H1 (cell line): ENCODE results near the gene HNF4A. TPM values are rescaled to one million over a fixed set of nuclear protein-coding genes. Genes with fewer than 3 reads are reported as not detected.

ENCODE experiments used
- CTCF ChIA-PET: fragments of 300-600 bp; sonication (Branson Sonifier 250); formaldehyde crosslinking; loops from one replicate; lab custom pipeline; 2021; ENCODE audit not compliant: partially characterized antibody; lab: Charles Lee
- POLR2A ChIA-PET: fragments of 300-600 bp; sonication (Branson Sonifier 250); formaldehyde crosslinking; loops from one replicate; lab custom pipeline; 2021; ENCODE audit warnings: inconsistent platforms; ENCODE audit not compliant: partially characterized antibody; lab: Charles Lee
- DNase-seq, 2 experiments: peaks; one replicate each; pipeline versions ENCODE4 v3.0.0 to v3.0.0-alpha.2; 2010 to 2022; ENCODE audit warnings: low spot score in 2 of 2, low read depth in 1 of 2, mixed read lengths in 1 of 2
- FAIRE-seq: peaks from 2 replicates; lab custom pipeline; 2011; peaks lifted over from hg19 to GRCh38; lab: Jason Lieb, UNC
- H2AFZ ChIP-seq: 2 replicates; pipeline ENCODE4 v1.8.1; 2012; ENCODE audit warnings: low read length, inconsistent platforms
- H2AK5ac ChIP-seq: 2 replicates; pipeline ENCODE4 v1.6.1; 2013; ENCODE audit warnings: low read depth, low read length
- H2BK120ac ChIP-seq: replicated peaks from 2 replicates; pipeline ENCODE3; 2013; ENCODE audit warnings: low read depth, low read length, inconsistent platforms
- H2BK12ac ChIP-seq: 2 replicates; pipeline ENCODE4 v1.6.1; 2013; ENCODE audit warnings: low read depth, low read length
- H2BK15ac ChIP-seq: 2 replicates; pipeline ENCODE4 v1.6.1; 2013; ENCODE audit warnings: low read length
- H2BK20ac ChIP-seq: 2 replicates; pipeline ENCODE4 v1.6.1; 2013; ENCODE audit warnings: low read length
- H2BK5ac ChIP-seq: 2 replicates; pipeline ENCODE4 v1.6.1; 2013; ENCODE audit warnings: low read depth, low read length
- H3K14ac ChIP-seq: 2 replicates; pipeline ENCODE4 v1.6.1; 2013; ENCODE audit warnings: inconsistent platforms; ENCODE audit not compliant: insufficient read length
- H3K18ac ChIP-seq: 2 replicates; pipeline ENCODE4 v1.6.1; 2013; ENCODE audit warnings: low read length; ENCODE audit errors: extremely low read depth
- H3K23ac ChIP-seq: 2 replicates; pipeline ENCODE4 v1.6.1; 2013; ENCODE audit warnings: inconsistent platforms; ENCODE audit not compliant: insufficient read length
- H3K23me2 ChIP-seq: 2 replicates; pipeline ENCODE4 v1.6.1; 2013; ENCODE audit warnings: low read depth, low read length
- H3K27ac ChIP-seq: 2 replicates; pipeline ENCODE4 v1.6.1; 2011; ENCODE audit warnings: low read depth, low read length, inconsistent platforms
- H3K27me3 ChIP-seq, 4 experiments: replicated peaks in 1 of 4; 1 replicate in 1 of 4; 2 replicates in 3 of 4; pipeline versions ENCODE4 v1.6.1 to v1.8.1; 2011 to 2013; ENCODE audit warnings: low read length in 3 of 4, mild to moderate bottlenecking in 3 of 4, inconsistent platforms in 2 of 4, mixed read lengths in 2 of 4, moderate library complexity in 1 of 4; ENCODE audit not compliant: control insufficient read depth in 3 of 4, insufficient read depth in 3 of 4; ENCODE audit errors: extremely low read depth in 1 of 4
- H3K36me3 ChIP-seq, 4 experiments: 2 replicates each; pipeline versions ENCODE4 v1.6.1 to v1.8.1; 2011 to 2013; ENCODE audit warnings: mild to moderate bottlenecking in 4 of 4, low read length in 3 of 4, moderate library complexity in 2 of 4, control low read depth in 1 of 4, inconsistent platforms in 1 of 4; ENCODE audit not compliant: insufficient read depth in 4 of 4, control insufficient read depth in 2 of 4
- H3K4ac ChIP-seq: replicated peaks from 2 replicates; pipeline ENCODE3; 2013; ENCODE audit warnings: low read length, low read depth, mixed read lengths, inconsistent platforms; ENCODE audit not compliant: insufficient read length
- H3K4me1 ChIP-seq, 4 experiments: replicated peaks in 1 of 4; 1 replicate in 1 of 4; 2 replicates in 3 of 4; pipeline versions ENCODE4 v1.6.1 to v1.8.1; 2011 to 2013; ENCODE audit warnings: low read length in 3 of 4, inconsistent platforms in 2 of 4, mixed read lengths in 1 of 4; ENCODE audit not compliant: insufficient read depth in 4 of 4, control insufficient read depth in 3 of 4
- H3K4me2 ChIP-seq, 2 experiments: 2 replicates each; pipeline versions ENCODE4 v1.6.1 to v1.8.1; 2011 to 2013; ENCODE audit warnings: low read depth in 2 of 2, low read length in 2 of 2, control low read depth in 1 of 2, inconsistent platforms in 1 of 2, mild to moderate bottlenecking in 1 of 2; ENCODE audit not compliant: insufficient read depth in 1 of 2
- H3K4me3 ChIP-seq, 4 experiments: fragments of 200-600, 300-600 bp in 1 of 4; sonication (generic), shearing (Covaris generic), sonication (Bioruptor Twin) in 1 of 4; 2 replicates each; pipeline versions ENCODE4 v1.5.1 to v1.8.1; 2011 to 2016; ENCODE audit warnings: low read length in 4 of 4, low read depth in 3 of 4, control low read depth in 2 of 4, inconsistent platforms in 2 of 4, mild to moderate bottlenecking in 2 of 4, mixed read lengths in 1 of 4, moderate library complexity in 1 of 4; ENCODE audit not compliant: insufficient read depth in 2 of 4; ENCODE audit errors: extremely low read depth in 1 of 4
- H3K56ac ChIP-seq: replicated peaks from 2 replicates; pipeline ENCODE3; 2013; ENCODE audit warnings: low read depth, mild to moderate bottlenecking, mixed read lengths, low read length, inconsistent platforms; ENCODE audit not compliant: insufficient read length
- H3K79me1 ChIP-seq: 2 replicates; pipeline ENCODE4 v1.6.1; 2013; ENCODE audit warnings: low read depth, low read length, control low read depth
- H3K79me2 ChIP-seq, 2 experiments: 2 replicates each; pipeline versions ENCODE4 v1.6.1 to v1.8.1; 2012 to 2013; ENCODE audit warnings: low read length in 2 of 2, mild to moderate bottlenecking in 2 of 2, inconsistent platforms in 1 of 2; ENCODE audit not compliant: insufficient read depth in 2 of 2, control insufficient read depth in 1 of 2
- H3K9ac ChIP-seq, 4 experiments: replicated peaks in 1 of 4; 1 replicate in 1 of 4; 2 replicates in 3 of 4; pipeline versions ENCODE4 v1.6.1 to v1.8.1; 2011 to 2013; ENCODE audit warnings: low read depth in 3 of 4, low read length in 3 of 4, control low read depth in 2 of 4, mild to moderate bottlenecking in 2 of 4, moderate library complexity in 2 of 4, inconsistent platforms in 1 of 4; ENCODE audit errors: extremely low read depth in 1 of 4
- H3K9me3 ChIP-seq, 2 experiments: 2 replicates each; pipeline versions ENCODE4 v1.6.1 to v1.8.1; 2012 to 2013; ENCODE audit warnings: mild to moderate bottlenecking in 2 of 2, moderate library complexity in 2 of 2, control low read depth in 1 of 2, inconsistent platforms in 1 of 2, low read depth in 1 of 2, low read length in 1 of 2, mixed read lengths in 1 of 2; ENCODE audit not compliant: insufficient read depth in 2 of 2
- H4K20me1 ChIP-seq, 2 experiments: replicated peaks in 1 of 2; 2 replicates each; pipeline versions ENCODE3 to v1.8.1; 2011 to 2013; ENCODE audit warnings: inconsistent platforms in 2 of 2, low read length in 2 of 2, mild to moderate bottlenecking in 1 of 2; ENCODE audit not compliant: insufficient read depth in 2 of 2, control insufficient read depth in 1 of 2
- H4K5ac ChIP-seq: 2 replicates; pipeline ENCODE4 v1.6.1; 2013; ENCODE audit warnings: low read length, low read depth, mixed read lengths, inconsistent platforms; ENCODE audit not compliant: insufficient read length
- H4K8ac ChIP-seq: 2 replicates; pipeline ENCODE4 v1.8.0; 2013; ENCODE audit warnings: mild to moderate bottlenecking, moderate library complexity, low read length, inconsistent platforms; ENCODE audit not compliant: insufficient read depth; ENCODE audit errors: extremely low read depth
- H4K91ac ChIP-seq: replicated peaks from 2 replicates; pipeline ENCODE3; 2013; ENCODE audit warnings: low read length, mixed read lengths, inconsistent platforms; ENCODE audit not compliant: insufficient read length
- FOSL1 ChIP-seq: IDR thresholded peaks from 2 replicates; pipeline ENCODE4 v1.6.1; 2011; ENCODE audit warnings: mild to moderate bottlenecking, low read depth, low read length, moderate library complexity; ENCODE audit not compliant: insufficient read depth
- GABPA ChIP-seq: IDR thresholded peaks from 2 replicates; pipeline ENCODE4 v1.6.1; 2011; ENCODE audit warnings: mild to moderate bottlenecking, low read length, moderate library complexity, borderline replicate concordance; ENCODE audit not compliant: insufficient read depth
- KDM4A ChIP-seq: IDR thresholded peaks from one replicate; pipeline ENCODE4 v1.7.1; 2012; ENCODE audit warnings: low read depth, mild to moderate bottlenecking, moderate library complexity, low read length, inconsistent platforms; ENCODE audit not compliant: severe bottlenecking
- RAD21 ChIP-seq, 2 experiments: IDR thresholded peaks in 1 of 2; conservative IDR thresholded peaks in 1 of 2; 2 replicates each; pipeline ENCODE4 v1.6.1; 2011; ENCODE audit warnings: low read depth in 2 of 2, low read length in 2 of 2, improper control_type of control experiment in 1 of 2, inconsistent platforms in 1 of 2, mild to moderate bottlenecking in 1 of 2, moderate library complexity in 1 of 2
- WGBS, 2 experiments: shearing (Covaris generic) in 1 of 2; methylation state at CpG; one replicate each; pipeline versions ENCODE4 v1.1.6 to v1.1.7; 2013 to 2015; ENCODE audit warnings: low lambda C conversion rate in 2 of 2, mixed read lengths in 2 of 2, inconsistent platforms in 1 of 2, low coverage in 1 of 2, missing lambda C conversion rate in 1 of 2; ENCODE audit not compliant: insufficient replicate concordance in 2 of 2, insufficient coverage in 1 of 2, insufficient read length in 1 of 2; ENCODE audit errors: extremely low coverage in 1 of 2, missing lambda C conversion rate in 1 of 2; 5-methylcytosine and 5-hydroxymethylcytosine counted together
- polyA plus RNA-seq, 7 experiments: library from polyadenylated mRNA; depleted of rRNA in 3 of 7; stranded (reverse) in 5 of 7; unstranded in 2 of 7; fragments of >200 nt in 5 of 7; fragments of 200-250 nt in 2 of 7; gene quantifications; 1 replicate in 5 of 7; 2 replicates in 1 of 7; 4 replicates in 1 of 7; pipeline versions ENCODE4 v1.2.1 to v1.2.3, GENCODE V29; 2011 to 2013; ENCODE audit warnings: missing spikeins in 2 of 7, mixed read lengths in 2 of 7
- total RNA-seq: library from RNA; stranded (reverse); fragmentation: NEBNext Ultra II Directional; extraction: Animal tissue kit (Norgen Biotek cat#: 25700); gene quantifications from 2 replicates; pipeline ENCODE4 v1.2.1, GENCODE V29; 2021
- TF ChIP-seq, protein P1 (sequence below), 3 experiments: IDR thresholded peaks; 1 replicate in 2 of 3; 2 replicates in 1 of 3; pipeline versions ENCODE4 v1.5.1 to v1.6.1; 2011; ENCODE audit warnings: low read length in 3 of 3, mild to moderate bottlenecking in 3 of 3, inconsistent platforms in 2 of 3, low read depth in 1 of 3, moderate library complexity in 1 of 3; ENCODE audit not compliant: insufficient read depth in 1 of 3; ENCODE audit errors: control extremely low read depth in 1 of 3

Gene HNF4A
- total and polyA plus RNA-seq, 2 of the 8 experiments (the other 6 are each of a cell fraction or from before 2014, with no cell fraction given), result 0.03 TPM; not detected in 1

DNA sequence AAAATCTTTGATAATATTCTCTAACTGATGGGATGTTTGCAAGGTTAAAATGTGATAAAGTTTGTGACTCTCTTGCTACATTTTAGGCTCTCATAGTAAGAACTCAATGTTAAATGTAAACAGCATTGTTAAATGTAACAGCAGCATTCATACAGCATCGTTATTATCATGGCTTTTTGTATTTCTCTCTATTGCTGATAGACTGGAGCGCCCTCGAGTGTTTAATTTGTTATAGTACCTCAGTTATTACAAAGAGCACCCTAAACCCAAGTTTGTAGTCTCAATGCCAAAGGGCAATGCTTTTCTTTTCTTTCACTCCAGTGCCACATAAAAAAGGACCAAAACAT lies 105.3 kb downstream of the HNF4A start:
- H3K23me2 ChIP-seq, result no peaks in the 10 kb centered on the region
- H3K14ac ChIP-seq, result no peak overlapping the region
- H3K23ac ChIP-seq, result no peak overlapping the region
- CTCF ChIA-PET, result interaction anchor here (1.1 to 4.5 kb wide), 8 partner anchors 11 to 246 kb away, joined by 4 to 33 read pairs (median 8); no protein-coding TSS in a partner anchor
- H3K27ac ChIP-seq, result no peak overlapping the region
- H4K5ac ChIP-seq, result no peak overlapping the region
- no peaks in the 10 kb centered on the region for H3K9me3 ChIP-seq
- H3K79me1 ChIP-seq, result no peaks in the 10 kb centered on the region
- no peaks in the 10 kb centered on the region for H3K4me1 ChIP-seq
- FAIRE-seq, result no peak
- TF ChIP-seq KDM4A (no peak), FOSL1 (no peak), RAD21 (IDR thresholded peaks at IDR 0.05 in 1 of 2, conservative IDR thresholded peaks at IDR 0.05 in 1 of 2; ENCODE audit: low read depth in 2 of 2, low read length in 2 of 2) (peak; percentile 62 to 66), GABPA (no peak)
- TF ChIP-seq, protein P1, sequence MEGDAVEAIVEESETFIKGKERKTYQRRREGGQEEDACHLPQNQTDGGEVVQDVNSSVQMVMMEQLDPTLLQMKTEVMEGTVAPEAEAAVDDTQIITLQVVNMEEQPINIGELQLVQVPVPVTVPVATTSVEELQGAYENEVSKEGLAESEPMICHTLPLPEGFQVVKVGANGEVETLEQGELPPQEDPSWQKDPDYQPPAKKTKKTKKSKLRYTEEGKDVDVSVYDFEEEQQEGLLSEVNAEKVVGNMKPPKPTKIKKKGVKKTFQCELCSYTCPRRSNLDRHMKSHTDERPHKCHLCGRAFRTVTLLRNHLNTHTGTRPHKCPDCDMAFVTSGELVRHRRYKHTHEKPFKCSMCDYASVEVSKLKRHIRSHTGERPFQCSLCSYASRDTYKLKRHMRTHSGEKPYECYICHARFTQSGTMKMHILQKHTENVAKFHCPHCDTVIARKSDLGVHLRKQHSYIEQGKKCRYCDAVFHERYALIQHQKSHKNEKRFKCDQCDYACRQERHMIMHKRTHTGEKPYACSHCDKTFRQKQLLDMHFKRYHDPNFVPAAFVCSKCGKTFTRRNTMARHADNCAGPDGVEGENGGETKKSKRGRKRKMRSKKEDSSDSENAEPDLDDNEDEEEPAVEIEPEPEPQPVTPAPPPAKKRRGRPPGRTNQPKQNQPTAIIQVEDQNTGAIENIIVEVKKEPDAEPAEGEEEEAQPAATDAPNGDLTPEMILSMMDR (IDR thresholded peaks at IDR 0.05; ENCODE audit: control extremely low read depth in 1 of 3, insufficient read depth in 1 of 3, low read depth in 1 of 3, low read length in 3 of 3), result peak in 2 of 3 experiments; percentile 35 to 52; a peak in 2 of 4 replicates
- TF ChIP-seq, all 59 proteins: peak for 2
- Histone ChIP-seq H3K36me3 (no peaks in the 10 kb centered on the region), H2BK20ac (no peak overlapping the region), H3K79me2 (no peaks in the 10 kb centered on the region), H3K9ac (no peak overlapping the region), H3K4ac (no peak overlapping the region), H3K4me2 (no peak overlapping the region), H2BK120ac (no peak overlapping the region), H2BK12ac (no peak overlapping the region), H4K8ac (no peak overlapping the region), H4K91ac (no peak overlapping the region), H2AFZ (0 out of 2 replicates have a peak overlapping the region, but pooled peaks have one; percentile 48), H3K4me3 (no peak overlapping the region), H2BK5ac (no peak overlapping the region), H3K18ac (no peak overlapping the region), H3K56ac (no peak overlapping the region), H2BK15ac (no peak overlapping the region), H2AK5ac (no peak overlapping the region), H4K20me1 (peaks cover 0 to 1% of the 10 kb centered on the region in 2 experiments), H3K27me3 (no peaks in the 10 kb centered on the region)
- WGBS, 2 experiments, result 27% methylated on average over 3 of the region's 3 CpGs; no CpG with 5 or more reads in 1 of the 2 experiments
- POLR2A ChIA-PET, result no interaction called here
- no peak for DNase-seq
